Measurements from ENCODE around the gene TRIM28. TPM values are rescaled to one million over a fixed set of nuclear protein-coding genes. Genes with fewer than 3 reads are reported as not detected.
"Not testable (repeated sequence)": the region's sequence is repeated elsewhere in the genome, so short reads cannot be mapped to it uniquely, and the experiment has no call there.

Gene TRIM28
- total RNA-seq, 4 donors from 2014 or later, result 180 to 694 (median 297) TPM

DNA sequence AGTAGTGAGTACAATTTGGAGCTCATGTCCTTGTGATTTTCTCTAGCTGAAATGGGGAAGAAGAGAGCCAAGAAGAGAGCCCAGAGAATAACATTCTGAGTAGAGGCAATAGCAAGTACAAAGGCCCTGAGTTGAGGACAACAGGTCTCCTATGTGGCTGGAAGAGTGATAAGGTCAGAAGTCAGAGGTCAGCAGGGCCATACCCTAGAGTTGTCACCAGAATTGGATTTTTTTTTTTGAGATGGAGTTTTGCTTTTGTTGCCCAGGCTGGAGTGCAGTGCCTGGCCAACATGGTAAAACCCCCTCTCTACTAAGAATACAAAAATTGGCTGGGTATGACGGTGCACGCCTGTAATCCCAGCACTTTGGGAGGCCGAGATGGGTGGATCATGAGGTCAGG, 8.0 kb upstream of the TRIM28 start:
- H3K27me3 ChIP-seq, result peaks cover 14% of the 10 kb centered on the region
- in situ Hi-C loops (cut with MboI; ENCODE audit: low pct_ligation_motif_present in 1 of 4, low pct_unique_long_range_greater_than_20kb in 1 of 4, low sequenced_read_pairs in 3 of 4) (no loop called here), intact Hi-C loops (cut with DNase I; ENCODE audit: low total_unique reads) (no loop called here)
- no peak overlapping the region for H3K4me3 ChIP-seq
- DNase-seq, result no peak
- H3K9me3 ChIP-seq, result no peaks in the 10 kb centered on the region
- no peaks in the 10 kb centered on the region for H3K36me3 ChIP-seq
- peaks cover 0 to 9% (median 8%) of the 10 kb centered on the region in 4 donors for H3K4me1 ChIP-seq
- H3K27ac ChIP-seq, result no peak overlapping the region
- TF ChIP-seq POLR2A (IDR thresholded peaks at IDR 0.05) (no peak), EP300 (IDR thresholded peaks at IDR 0.05; ENCODE audit: low read depth) (no peak), POLR2AphosphoS5 (IDR thresholded peaks at IDR 0.05) (no peak)
- TF ChIP-seq, protein P1, sequence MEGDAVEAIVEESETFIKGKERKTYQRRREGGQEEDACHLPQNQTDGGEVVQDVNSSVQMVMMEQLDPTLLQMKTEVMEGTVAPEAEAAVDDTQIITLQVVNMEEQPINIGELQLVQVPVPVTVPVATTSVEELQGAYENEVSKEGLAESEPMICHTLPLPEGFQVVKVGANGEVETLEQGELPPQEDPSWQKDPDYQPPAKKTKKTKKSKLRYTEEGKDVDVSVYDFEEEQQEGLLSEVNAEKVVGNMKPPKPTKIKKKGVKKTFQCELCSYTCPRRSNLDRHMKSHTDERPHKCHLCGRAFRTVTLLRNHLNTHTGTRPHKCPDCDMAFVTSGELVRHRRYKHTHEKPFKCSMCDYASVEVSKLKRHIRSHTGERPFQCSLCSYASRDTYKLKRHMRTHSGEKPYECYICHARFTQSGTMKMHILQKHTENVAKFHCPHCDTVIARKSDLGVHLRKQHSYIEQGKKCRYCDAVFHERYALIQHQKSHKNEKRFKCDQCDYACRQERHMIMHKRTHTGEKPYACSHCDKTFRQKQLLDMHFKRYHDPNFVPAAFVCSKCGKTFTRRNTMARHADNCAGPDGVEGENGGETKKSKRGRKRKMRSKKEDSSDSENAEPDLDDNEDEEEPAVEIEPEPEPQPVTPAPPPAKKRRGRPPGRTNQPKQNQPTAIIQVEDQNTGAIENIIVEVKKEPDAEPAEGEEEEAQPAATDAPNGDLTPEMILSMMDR (IDR thresholded peaks at IDR 0.05), result no peak
- WGBS, 2 donors (ENCODE audit: low coverage in 1 of 2), result 96% methylated on average over 3 of the region's 3 CpGs; no CpG with 5 or more reads in 1 of the 2 donors

DNA sequence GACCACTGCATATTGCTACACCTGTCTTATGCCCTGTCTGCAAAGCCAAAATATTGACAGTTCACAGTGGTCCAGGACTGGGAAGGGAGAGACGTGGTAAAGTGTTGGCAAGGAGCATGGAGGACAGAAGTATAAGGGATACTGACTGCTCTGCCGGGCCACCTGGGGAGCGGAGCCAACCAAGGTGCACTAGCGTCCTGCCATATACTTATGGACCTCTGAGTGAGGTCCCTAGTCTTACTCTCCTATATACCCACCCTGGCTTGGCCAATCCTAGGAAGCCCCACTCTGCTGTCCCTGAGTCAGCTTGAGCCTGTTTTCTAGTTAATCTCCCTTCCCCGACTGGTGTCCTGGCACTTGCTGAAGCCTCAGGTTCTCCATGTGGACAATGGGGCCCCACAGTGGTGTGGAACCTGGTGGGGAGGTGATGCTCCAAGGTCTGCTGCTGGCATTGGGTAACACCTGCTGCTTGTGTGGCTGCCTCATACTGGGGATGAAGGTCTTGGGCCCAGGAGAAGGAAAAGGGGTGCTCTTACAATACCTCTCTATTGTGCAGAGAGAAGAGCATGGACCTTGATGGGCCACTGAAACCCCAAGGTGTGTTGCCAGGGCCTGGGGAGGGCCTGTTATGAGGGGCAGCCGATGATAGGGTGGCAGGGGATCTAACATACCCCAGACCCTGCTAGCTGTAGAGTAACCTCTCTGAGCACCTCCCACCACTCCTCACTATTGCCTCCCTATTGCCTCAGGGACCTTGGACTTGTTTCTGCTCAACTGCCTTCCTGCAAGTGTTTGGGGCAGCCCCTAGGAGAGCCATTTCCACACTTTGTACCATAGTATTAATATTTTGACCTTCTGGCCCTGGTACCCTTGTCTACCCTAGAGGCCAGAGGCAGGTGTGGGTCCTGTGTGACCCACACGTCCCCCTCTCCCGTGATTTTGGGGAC, 6.7 kb upstream of the TRIM28 start:
- Histone ChIP-seq H3K36me3 (no peaks in the 10 kb centered on the region), H3K27me3 (peaks cover 14% of the 10 kb centered on the region), H3K9me3 (no peaks in the 10 kb centered on the region), H3K4me1 (peaks cover 0 to 9% (median 8%) of the 10 kb centered on the region in 4 donors), H3K4me3 (no peak overlapping the region), H3K27ac (no peak overlapping the region)
- in situ Hi-C loops (cut with MboI; ENCODE audit: low pct_ligation_motif_present in 1 of 4, low pct_unique_long_range_greater_than_20kb in 1 of 4, low sequenced_read_pairs in 3 of 4) (no loop called here), intact Hi-C loops (cut with DNase I; ENCODE audit: low total_unique reads) (no loop called here)
- WGBS, 2 donors (ENCODE audit: low coverage in 1 of 2), result 87 to 93% methylated on average over 4 to 8 of the region's 8 CpGs
- no peak for TF ChIP-seq EP300 (IDR thresholded peaks at IDR 0.05; ENCODE audit: low read depth)
- TF ChIP-seq, protein P1 (IDR thresholded peaks at IDR 0.05), result no peak
- no peak for TF ChIP-seq POLR2A (IDR thresholded peaks at IDR 0.05)
- TF ChIP-seq POLR2AphosphoS5 (IDR thresholded peaks at IDR 0.05), result no peak
- DNase-seq, result no peak

DNA sequence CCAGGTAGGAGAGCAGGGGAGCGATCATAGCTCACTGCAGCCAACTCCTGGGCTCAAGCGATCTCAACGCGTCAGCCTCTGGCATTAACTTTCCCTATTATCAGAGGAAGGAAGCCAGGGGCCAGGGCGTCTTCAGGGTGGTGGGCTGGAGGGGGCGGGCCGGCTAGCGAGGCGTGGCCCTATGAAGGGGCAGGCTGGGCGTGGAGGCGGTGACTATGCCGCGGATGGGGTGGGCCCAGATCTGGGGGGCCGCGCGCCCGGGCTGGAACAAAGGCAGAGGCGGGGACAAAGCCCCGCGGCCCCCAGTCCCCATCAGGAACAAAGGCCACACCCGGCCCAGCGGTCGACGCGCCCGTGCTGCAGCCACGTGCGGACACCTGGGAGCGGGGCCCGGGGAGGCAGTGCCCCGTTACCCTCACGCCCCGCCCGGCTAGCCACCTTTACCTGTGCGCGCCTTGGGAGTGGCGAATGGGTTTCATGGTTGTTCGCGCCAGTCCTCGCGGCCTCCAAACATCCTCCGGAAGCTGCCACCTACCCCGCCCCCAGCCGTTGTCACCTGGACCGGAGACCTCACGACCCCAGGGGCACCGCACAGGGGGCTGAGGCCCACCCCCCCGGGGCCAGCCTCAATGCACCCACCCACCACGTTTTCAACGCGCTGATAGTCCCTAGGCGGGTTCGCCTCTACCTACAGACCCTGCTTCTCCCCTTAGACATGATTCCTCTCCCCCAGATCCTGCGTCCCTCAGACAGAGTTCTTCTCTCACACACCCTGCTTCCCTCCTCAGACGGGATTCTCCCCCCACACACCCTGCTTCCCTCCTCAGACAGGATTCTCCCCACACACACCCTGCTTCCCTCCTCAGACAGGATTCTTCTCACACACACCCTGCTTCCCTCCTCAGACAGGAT, 5.4 kb upstream of the TRIM28 start:
- Histone ChIP-seq H3K4me3 (peak overlapping the region in 3 of 4 donors; percentile 1 to 37 (median 11)), H3K27ac (no peak overlapping the region), H3K9me3 (no peaks in the 10 kb centered on the region), H3K4me1 (peaks cover 0 to 17% (median 12%) of the 10 kb centered on the region in 4 donors), H3K36me3 (no peaks in the 10 kb centered on the region), H3K27me3 (peaks cover 14% of the 10 kb centered on the region)
- no peak for DNase-seq
- TF ChIP-seq, protein P1 (IDR thresholded peaks at IDR 0.05), result no peak
- TF ChIP-seq POLR2A (IDR thresholded peaks at IDR 0.05), result no peak
- TF ChIP-seq POLR2AphosphoS5 (IDR thresholded peaks at IDR 0.05), result no peak
- TF ChIP-seq EP300 (IDR thresholded peaks at IDR 0.05; ENCODE audit: low read depth), result no peak
- intact Hi-C loops (cut with DNase I; ENCODE audit: low total_unique reads) (no loop called here), in situ Hi-C loops (cut with MboI; ENCODE audit: low pct_ligation_motif_present in 1 of 4, low pct_unique_long_range_greater_than_20kb in 1 of 4, low sequenced_read_pairs in 3 of 4) (no loop called here)
- WGBS, 2 donors (ENCODE audit: low coverage in 1 of 2), result 6 to 7% methylated on average over 7 to 40 of the region's 55 CpGs

DNA sequence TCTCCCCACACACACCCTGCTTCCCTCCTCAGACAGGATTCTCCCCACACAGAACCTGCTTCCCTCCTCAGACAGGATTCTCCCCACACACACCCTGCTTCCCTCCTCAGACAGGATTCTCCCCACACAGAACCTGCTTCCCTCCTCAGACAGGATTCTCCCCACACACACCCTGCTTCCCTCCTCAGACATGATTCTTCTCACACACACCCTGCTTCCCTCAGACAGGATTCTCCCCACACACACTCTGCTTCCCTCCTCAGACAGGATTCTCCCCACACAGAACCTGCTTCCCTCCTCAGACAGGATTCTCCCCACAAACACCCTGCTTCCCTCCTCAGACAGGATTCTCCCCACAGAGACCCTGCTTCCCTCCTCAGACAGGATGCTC, 4.7 kb upstream of the TRIM28 start:
- H3K36me3 ChIP-seq; H3K4me3 ChIP-seq; DNase-seq; intact Hi-C loops (cut with DNase I; ENCODE audit: low total_unique reads); H3K9me3 ChIP-seq; H3K27ac ChIP-seq; in situ Hi-C loops (cut with MboI; ENCODE audit: low pct_ligation_motif_present in 1 of 4, low pct_unique_long_range_greater_than_20kb in 1 of 4, low sequenced_read_pairs in 3 of 4): not testable (repeated sequence)
- H3K27me3 ChIP-seq, result peaks cover 14% of the 10 kb centered on the region
- peaks cover 0 to 18% (median 13%) of the 10 kb centered on the region in 4 donors for H3K4me1 ChIP-seq

DNA sequence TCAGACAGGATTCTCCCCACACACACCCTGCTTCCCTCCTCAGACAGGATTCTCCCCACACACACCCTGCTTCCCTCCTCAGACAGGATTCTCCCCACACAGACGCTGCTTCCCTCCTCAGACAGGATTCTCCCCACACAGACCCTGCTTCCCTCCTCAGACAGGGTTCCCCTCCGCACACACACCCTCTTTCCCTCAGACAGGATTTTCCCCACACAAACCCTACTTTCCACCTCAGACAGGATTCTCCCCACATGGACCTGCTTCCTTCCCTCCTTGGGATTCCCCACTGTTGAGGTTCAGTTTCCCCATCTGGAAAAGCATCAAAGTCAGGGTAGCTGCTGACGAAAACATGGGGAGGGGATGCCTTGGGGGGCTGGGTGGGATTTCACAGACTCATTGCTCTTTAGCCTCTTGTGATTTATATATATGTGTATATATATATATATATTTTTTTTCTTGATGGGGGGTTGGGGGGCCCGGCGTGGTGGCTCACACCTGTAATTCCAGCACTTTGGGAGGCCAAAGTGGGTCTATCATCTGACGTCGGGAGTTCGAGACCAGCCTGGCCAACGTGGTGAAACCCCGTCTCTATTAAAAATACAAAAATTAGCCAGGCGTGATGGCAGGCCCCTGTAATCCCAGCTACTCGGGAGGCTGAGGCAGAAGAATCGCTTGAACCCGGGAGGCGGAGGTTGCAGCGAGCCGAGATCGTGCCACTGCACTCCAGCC, 1.1 kb upstream of the TRIM28 start:
- H3K27ac ChIP-seq, result peak overlapping the region; percentile 93 to 99 (median 94)
- DNase-seq; H3K36me3 ChIP-seq; intact Hi-C loops (cut with DNase I; ENCODE audit: low total_unique reads); in situ Hi-C loops (cut with MboI; ENCODE audit: low pct_ligation_motif_present in 1 of 4, low pct_unique_long_range_greater_than_20kb in 1 of 4, low sequenced_read_pairs in 3 of 4); H3K9me3 ChIP-seq: not testable (repeated sequence)
- 69 to 74% methylated on average over 10 to 18 of the region's 18 CpGs for WGBS, 2 donors (ENCODE audit: low coverage in 1 of 2)
- peaks cover 18 to 44% (median 33%) of the 10 kb centered on the region in 4 donors for H3K4me1 ChIP-seq
- peaks cover 11% of the 10 kb centered on the region for H3K27me3 ChIP-seq
- H3K4me3 ChIP-seq, result peak overlapping the region in 2 of 4 donors; percentile 97
